ENCODE measurements around the gene ACKR4.
"Not testable (repeated sequence)": the region's sequence is repeated elsewhere in the genome, so short reads cannot be mapped to it uniquely, and the experiment has no call there.

The ACKR4 gene

DNA sequence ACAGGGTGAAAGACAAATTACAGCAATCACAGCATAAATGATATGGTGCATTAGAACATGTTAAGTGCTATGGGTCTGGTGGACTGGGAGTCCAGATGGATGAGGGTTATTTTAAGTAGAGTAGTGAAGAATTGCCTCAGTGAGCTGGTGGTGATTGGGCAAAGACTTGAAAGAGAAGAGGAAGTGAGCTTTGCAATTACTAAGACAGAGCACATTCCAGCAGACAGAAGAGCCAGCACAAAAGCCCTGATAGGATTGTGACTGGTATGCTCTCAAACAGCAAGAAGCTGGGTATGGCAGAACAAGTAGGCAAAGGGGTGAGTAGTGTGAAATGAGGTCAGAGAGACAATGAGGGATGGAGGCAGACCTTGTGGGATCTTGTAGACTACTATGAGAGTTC, 2.1 kb upstream of the ACKR4 start:
- DNase-seq, result no peak

GRCh38 chr3:132596326-132596725, 744 bp upstream of the ACKR4 start:
- no peak for DNase-seq

DNA sequence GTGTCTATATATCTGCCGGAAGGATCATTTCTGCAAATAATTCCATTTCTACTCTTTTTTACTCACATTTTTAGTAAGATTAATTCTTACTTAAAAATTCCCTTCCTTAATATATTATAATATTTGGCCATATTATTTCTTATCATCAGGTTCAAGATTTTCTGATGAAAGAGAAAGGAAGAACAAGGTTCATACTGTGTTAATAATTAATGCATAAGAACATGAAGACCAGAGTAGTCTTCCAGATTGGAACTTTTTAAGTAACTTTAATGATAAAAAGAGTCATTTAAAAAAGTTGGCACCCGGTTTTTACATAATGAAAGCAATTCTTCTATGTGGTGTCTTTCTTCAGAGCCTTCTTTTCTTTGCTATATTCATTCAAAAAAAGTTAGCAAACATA, 590 bp downstream of the ACKR4 start:
- no peak for DNase-seq

- DNase-seq, result no peak
Observed at GRCh38 chr3:132598181-132598580, 1.1 kb downstream of the ACKR4 start.

GRCh38 chr3:132600614-132601013, 3.5 kb downstream of the ACKR4 start:
- DNase-seq, result not testable (repeated sequence)

GRCh38 chr3:132605374-132605792, 8.3 kb downstream of the ACKR4 start:
- no peak for DNase-seq

GRCh38 chr3:132606085-132606484, 9.0 kb downstream of the ACKR4 start:
- DNase-seq, result no peak

GRCh38 chr3:132606620-132607019, 9.6 kb downstream of the ACKR4 start:
- DNase-seq, result not testable (repeated sequence)

GRCh38 chr3:132615301-132615700, 18.2 kb downstream of the ACKR4 start:
- DNase-seq, result not testable (repeated sequence)

GRCh38 chr3:132615881-132616280, 18.8 kb downstream of the ACKR4 start:
- no peak for DNase-seq

DNA sequence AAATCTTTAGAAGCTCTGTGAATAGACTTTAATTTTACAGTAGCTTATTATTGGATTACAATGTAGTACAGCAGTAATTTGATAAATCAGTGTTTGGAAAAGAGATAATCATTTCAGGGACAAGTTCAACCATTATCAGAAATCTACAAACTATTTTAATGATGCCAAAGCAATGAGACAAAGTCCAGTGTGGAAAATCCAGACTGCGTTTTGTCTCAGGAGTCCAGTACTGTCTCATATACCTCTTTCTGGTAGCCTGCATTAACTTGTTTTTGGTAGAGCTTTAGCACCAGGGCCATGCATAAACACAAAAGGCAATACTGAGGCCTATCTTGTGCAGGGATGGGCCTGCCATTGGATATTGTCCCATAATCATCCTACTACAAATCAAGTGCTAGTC, 19.7 kb downstream of the ACKR4 start:
- DNase-seq, result no peak

- DNase-seq, result no peak
Observed at GRCh38 chr3:132622148-132622547, 25.1 kb downstream of the ACKR4 start.

GRCh38 chr3:132622761-132623160, 25.7 kb downstream of the ACKR4 start:
- no peak for DNase-seq

DNA sequence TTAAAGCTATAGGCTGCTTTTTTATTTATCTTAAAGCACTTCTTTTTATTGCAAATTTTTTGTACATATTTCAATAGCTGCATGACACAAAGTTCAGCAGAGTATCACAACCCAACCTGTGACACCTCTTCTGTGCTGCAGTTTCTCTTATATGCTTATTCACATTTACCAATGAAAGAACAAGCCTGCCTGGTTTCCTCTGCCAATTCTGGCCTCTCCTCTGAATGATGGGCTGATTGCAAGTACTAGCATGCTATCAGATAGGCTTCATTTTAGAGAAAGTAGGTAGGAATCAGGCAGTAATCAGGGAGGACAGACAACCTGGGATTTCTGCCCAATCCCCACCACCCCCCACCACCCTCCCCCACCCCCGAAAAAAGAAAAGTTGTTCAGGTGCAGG, 26.6 kb downstream of the ACKR4 start:
- DNase-seq, result no peak

DNA sequence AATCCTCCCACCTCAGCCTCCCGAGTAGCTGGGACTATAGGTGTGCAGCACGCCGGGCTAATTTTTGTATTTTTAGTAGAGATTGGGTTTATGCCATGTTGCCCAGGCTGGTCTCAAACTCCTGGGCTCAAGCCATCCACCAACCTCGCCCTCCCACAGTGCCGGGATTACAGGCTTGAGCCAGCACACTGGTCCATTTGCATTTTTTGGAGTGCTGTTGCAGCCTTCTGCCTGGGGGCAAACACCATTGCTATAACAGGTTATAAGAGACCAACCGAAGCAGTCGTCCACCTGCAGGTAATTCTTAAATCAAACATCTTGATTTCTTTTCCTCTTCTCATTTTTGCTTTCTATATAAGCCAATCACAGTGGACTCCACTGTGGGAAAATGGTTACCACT, 27.7 kb downstream of the ACKR4 start:
- no peak for DNase-seq

DNA sequence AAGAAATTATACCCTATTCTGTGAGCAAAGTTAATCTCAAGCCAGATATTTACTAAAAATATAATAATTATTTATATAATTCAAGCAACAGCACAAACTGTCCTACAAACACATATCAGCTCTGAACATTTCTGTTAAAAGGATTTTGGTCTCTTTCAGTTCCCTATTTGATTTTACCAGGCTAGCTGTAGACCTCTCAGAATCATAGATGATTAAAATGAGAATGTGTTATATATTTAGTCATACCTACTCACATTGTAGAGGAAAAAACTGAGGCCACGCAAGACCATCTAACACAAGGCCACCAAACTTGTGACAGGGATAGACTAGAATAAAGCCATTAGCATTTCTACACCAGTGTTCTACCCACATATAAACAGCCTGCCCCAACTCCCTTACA, 28.5 kb downstream of the ACKR4 start:
- DNase-seq, result no peak

GRCh38 chr3:132626955-132627354, 29.9 kb downstream of the ACKR4 start:
- DNase-seq, result no peak

- DNase-seq, result no peak
Observed at GRCh38 chr3:132628157-132628556, 31.1 kb downstream of the ACKR4 start.

- no peak for DNase-seq
Observed at GRCh38 chr3:132629928-132630327, 32.9 kb downstream of the ACKR4 start.

DNA sequence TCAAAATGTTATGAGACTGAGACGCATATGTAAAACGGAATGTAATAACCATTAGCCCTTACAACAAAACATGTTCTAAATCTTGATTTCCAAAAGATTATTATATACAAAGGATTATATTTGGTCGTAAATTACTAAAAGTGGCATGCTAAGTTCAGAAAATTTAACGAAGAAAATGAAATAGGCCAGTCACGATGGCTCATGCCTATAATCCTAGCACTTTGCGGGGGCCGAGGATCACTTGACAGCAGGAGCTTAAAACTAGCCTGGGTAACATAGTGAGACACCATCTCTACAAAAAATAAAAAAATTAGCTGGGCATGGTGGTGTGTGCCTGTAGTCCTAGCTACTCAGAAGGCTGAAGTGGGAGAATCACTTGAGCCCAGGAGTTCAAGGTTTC, 33.5 kb downstream of the ACKR4 start:
- DNase-seq, result no peak

DNA sequence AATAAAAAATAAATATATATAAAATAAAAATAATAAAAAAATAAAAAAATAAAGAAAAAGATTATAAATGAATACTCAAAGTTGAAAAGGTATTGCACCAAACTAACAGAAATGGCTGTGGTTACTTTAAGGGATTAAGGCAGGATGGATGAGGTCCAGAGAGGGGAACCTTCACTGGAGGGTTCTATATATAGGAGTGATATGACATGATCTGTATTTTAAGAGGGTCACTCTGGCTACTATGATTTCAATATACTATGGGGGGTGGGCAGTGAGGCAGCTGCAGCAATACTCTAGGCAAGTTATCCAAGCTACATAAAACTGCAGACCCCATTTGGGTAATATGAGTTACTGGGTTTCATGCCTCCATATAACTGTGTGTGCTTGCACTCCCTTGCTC, 38.0 kb downstream of the ACKR4 start:
- no peak for DNase-seq

DNA sequence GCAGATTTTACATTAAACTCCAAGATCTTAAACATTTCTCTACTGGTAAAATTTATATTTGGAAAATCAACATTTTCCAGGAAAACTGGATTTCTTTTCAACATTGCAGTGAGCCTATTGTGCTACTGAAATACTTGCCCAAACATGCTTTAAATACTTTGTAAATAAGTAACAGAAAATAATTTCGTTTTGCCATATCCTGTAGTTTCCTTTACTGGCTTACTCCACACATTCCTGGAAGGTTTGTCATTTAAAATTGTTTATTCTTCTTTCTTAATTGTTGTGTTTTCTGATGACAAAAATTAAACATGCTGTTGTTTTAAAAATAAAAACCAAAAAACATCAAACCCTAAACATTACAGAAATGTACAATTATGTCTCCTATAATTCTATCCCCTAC, 40.5 kb downstream of the ACKR4 start:
- no peak for DNase-seq

GRCh38 chr3:132638706-132639105, 41.6 kb downstream of the ACKR4 start:
- no peak for DNase-seq

DNA sequence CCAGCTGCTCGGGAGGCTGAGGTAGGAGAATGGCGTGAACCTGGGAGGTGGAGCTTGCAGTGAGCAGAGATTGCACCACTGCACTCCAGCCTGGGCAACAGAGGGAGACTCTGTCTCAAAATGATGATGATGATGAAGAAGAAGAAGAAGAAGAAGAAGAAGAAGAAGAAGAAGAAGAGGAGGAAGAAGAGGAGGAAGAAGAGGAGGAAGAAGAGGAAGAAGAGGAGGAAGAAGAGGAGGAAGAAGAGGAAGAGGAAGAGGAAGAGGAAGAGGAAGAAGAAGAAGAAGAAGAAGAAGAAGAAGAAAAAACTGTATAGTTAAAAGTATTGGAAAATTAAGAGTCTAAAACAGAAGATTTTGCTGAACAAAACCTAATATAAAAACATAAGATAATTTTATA, 44.4 kb downstream of the ACKR4 start:
- not testable (repeated sequence) for DNase-seq

DNA sequence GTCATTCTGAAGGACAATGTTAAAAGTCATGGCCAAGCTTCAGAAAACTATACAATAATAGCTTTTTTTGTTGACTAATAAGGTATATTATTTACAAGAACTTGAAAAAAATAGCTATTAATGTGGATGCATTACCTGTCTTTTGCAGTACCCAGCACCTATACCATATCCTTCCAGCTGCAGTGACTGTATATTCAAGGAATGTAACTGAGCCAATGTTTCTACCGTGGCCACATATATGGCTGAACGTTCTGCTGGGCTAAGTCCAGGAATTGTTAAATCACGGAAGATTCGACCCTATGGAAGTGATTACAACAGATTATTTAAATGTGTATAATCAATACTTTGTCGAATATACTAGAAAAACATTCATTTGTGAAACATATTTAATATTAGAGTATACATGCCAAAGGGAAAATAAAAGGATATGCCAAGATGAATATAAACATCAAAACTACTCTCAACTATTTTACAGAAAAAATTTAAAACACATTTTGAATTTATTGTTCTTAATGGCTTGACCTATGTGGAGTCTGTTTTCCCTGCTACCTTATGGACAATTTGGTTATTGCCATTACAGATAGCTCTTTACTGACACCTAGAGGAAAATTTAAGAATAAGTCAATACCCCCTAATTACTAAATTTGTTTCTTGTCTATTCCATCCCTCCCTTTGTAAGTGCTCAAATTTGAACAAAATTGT, 44.9 kb downstream of the ACKR4 start:
- peak in 1 of 2 donors; percentile 34 for DNase-seq

- no peak for DNase-seq
Observed at GRCh38 chr3:132642539-132642847, 45.4 kb downstream of the ACKR4 start.

All from CD4-positive, alpha-beta T cell treated with Interleukin-1 beta for 1 hour (primary cell).